OCI-LY7 (cell line): ENCODE measurements around the gene NUP50. TPM values are rescaled to one million over a fixed set of nuclear protein-coding genes. Genes with fewer than 3 reads are reported as not detected.

Source experiments
- BruUV-seq: library from RNA; stranded (reverse); fragments of 400-500 nt; replicated peaks from 2 replicates; lab custom pipeline; 2021; lab: Mats Ljungman, UMichigan
- CTCF ChIA-PET: fragments of 300-600 bp; sonication (Branson Sonifier 250); formaldehyde crosslinking; loops from one replicate; lab custom pipeline; 2022; ENCODE audit warnings: antibody characterized with exemption; ENCODE audit not compliant: unreplicated experiment; lab: Charles Lee
- POLR2A ChIA-PET: fragments of 300-600 bp; sonication (Branson Sonifier 250); formaldehyde crosslinking; loops from one replicate; lab custom pipeline; 2022; ENCODE audit warnings: antibody characterized with exemption; lab: Charles Lee
- DNase-seq: peaks from one replicate; pipeline ENCODE4 v3.0.0-alpha.2; 2015; ENCODE audit warnings: low spot score
- H2AFZ ChIP-seq: fragments of 200-600 bp; sonication (generic), shearing (Covaris generic); 2 replicates; pipeline ENCODE4 v1.6.1; 2014; ENCODE audit warnings: mild to moderate bottlenecking, antibody characterized with exemption, low read length, moderate library complexity
- H3K27ac ChIP-seq: fragments of 200-600 bp; sonication (generic); 2 replicates; pipeline ENCODE4 v1.5.1; 2014; ENCODE audit warnings: mixed run types, low read depth, mild to moderate bottlenecking, moderate library complexity, low read length, inconsistent platforms; ENCODE audit not compliant: poor library complexity, severe bottlenecking
- H3K36me3 ChIP-seq: fragments of 200-600 bp; sonication (generic); 2 replicates; pipeline ENCODE4 v1.6.1; 2014; ENCODE audit warnings: mild to moderate bottlenecking, antibody characterized with exemption, low read length, moderate library complexity, mixed read lengths; ENCODE audit not compliant: insufficient read depth
- H3K4me1 ChIP-seq: fragments of 200-600 bp; sonication (generic); 2 replicates; pipeline ENCODE4 v1.5.1; 2014; ENCODE audit warnings: mild to moderate bottlenecking, low read length; ENCODE audit not compliant: insufficient read depth, poor library complexity, severe bottlenecking
- H3K4me2 ChIP-seq: fragments of 200-600 bp; sonication (generic); 2 replicates; pipeline ENCODE4 v1.6.1; 2014; ENCODE audit warnings: mild to moderate bottlenecking, low read length
- H3K4me3 ChIP-seq: fragments of 200-600 bp; sonication (generic); 2 replicates; pipeline ENCODE4 v1.5.1; 2014; ENCODE audit warnings: mild to moderate bottlenecking, low read depth, low read length; ENCODE audit not compliant: poor library complexity, severe bottlenecking
- H3K79me2 ChIP-seq: fragments of 200-600 bp; sonication (generic); 2 replicates; pipeline ENCODE4 v1.6.1; 2016; ENCODE audit warnings: low read depth, mild to moderate bottlenecking, low read length, moderate library complexity, mixed read lengths; ENCODE audit not compliant: insufficient read depth
- H3K9me2 ChIP-seq: fragments of 200-600 bp; sonication (generic); 2 replicates; pipeline ENCODE4 v1.6.1; 2016; ENCODE audit warnings: mild to moderate bottlenecking, low read length, mixed read lengths; ENCODE audit not compliant: insufficient read depth
- H3K9me3 ChIP-seq: fragments of 200-600 bp; sonication (generic); 2 replicates; pipeline ENCODE4 v1.6.1; 2014; ENCODE audit warnings: mild to moderate bottlenecking, mixed run types, low read length, mixed read lengths
- H4K20me1 ChIP-seq: fragments of 200-600 bp; sonication (generic); 2 replicates; pipeline ENCODE4 v1.6.1; 2014; ENCODE audit warnings: mild to moderate bottlenecking, antibody characterized with exemption, low read length, moderate library complexity, mixed read lengths; ENCODE audit not compliant: insufficient read depth
- EZH2phosphoT487 ChIP-seq: fragments of 200-600 bp; sonication (generic); IDR thresholded peaks from 2 replicates; pipeline ENCODE4 v1.6.1; 2018; ENCODE audit warnings: low read depth, borderline replicate concordance, mild to moderate bottlenecking, mixed run types, antibody characterized with exemption, low read length, moderate library complexity, mixed read lengths
- intact Hi-C: fragments of 100-400 bp; cut with micrococcal nuclease; formaldehyde crosslinking; loops from one replicate; pipeline ENCODE4 v1.10.0; 2022; ENCODE audit not compliant: unreplicated experiment
- total RNA-seq, 2 experiments: library from RNA; depleted of rRNA in 1 of 2; stranded (reverse); fragments of >200 nt in 1 of 2; shearing (Covaris generic) in 1 of 2; gene quantifications; 2 replicates each; pipeline ENCODE4 v1.2.3, GENCODE V29; 2014 to 2022
- TF ChIP-seq, protein P1 (sequence below): fragments of 200-600 bp; sonication (generic); conservative IDR thresholded peaks from 2 replicates; pipeline ENCODE4 v1.5.1; 2014; ENCODE audit warnings: mild to moderate bottlenecking, antibody characterized with exemption, low read length, moderate library complexity, mixed read lengths

Gene NUP50
- total RNA-seq, 2 experiments from 2014 or later = 107 to 132 TPM

- Histone ChIP-seq H2AFZ (no peak overlapping the region), H3K4me2 (no peak overlapping the region), H3K79me2 (no peaks in the 10 kb centered on the region), H3K4me1 (no peaks in the 10 kb centered on the region), H3K27ac (no peak overlapping the region), H3K9me3 (no peaks in the 10 kb centered on the region), H3K9me2 (no peaks in the 10 kb centered on the region), H3K4me3 (no peak overlapping the region), H3K36me3 (peaks cover 79% of the 10 kb centered on the region), H4K20me1 (no peaks in the 10 kb centered on the region)
- ChIA-PET CTCF (no interaction called here), POLR2A (no interaction called here)
- TF ChIP-seq, protein P1, sequence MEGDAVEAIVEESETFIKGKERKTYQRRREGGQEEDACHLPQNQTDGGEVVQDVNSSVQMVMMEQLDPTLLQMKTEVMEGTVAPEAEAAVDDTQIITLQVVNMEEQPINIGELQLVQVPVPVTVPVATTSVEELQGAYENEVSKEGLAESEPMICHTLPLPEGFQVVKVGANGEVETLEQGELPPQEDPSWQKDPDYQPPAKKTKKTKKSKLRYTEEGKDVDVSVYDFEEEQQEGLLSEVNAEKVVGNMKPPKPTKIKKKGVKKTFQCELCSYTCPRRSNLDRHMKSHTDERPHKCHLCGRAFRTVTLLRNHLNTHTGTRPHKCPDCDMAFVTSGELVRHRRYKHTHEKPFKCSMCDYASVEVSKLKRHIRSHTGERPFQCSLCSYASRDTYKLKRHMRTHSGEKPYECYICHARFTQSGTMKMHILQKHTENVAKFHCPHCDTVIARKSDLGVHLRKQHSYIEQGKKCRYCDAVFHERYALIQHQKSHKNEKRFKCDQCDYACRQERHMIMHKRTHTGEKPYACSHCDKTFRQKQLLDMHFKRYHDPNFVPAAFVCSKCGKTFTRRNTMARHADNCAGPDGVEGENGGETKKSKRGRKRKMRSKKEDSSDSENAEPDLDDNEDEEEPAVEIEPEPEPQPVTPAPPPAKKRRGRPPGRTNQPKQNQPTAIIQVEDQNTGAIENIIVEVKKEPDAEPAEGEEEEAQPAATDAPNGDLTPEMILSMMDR = no peak
- TF ChIP-seq EZH2phosphoT487 = no peak
- BruUV-seq = no TSS peak
- DNase-seq = no peak
- intact Hi-C loops = no loop called here
These were observed 39.6 kb downstream of the NUP50 start for GRCh38 chr22:45203150-45203951.

GRCh38 chr22:45204241-45204640, 40.5 kb downstream of the NUP50 start:
- CTCF ChIA-PET = no interaction called here
- no peak overlapping the region for H3K4me3 ChIP-seq
- no peaks in the 10 kb centered on the region for H3K9me3 ChIP-seq
- peaks cover 82% of the 10 kb centered on the region for H3K36me3 ChIP-seq
- no peak overlapping the region for H3K4me2 ChIP-seq
- no peak for DNase-seq
- no peaks in the 10 kb centered on the region for H3K79me2 ChIP-seq
- H4K20me1 ChIP-seq = no peaks in the 10 kb centered on the region
- H3K9me2 ChIP-seq = no peaks in the 10 kb centered on the region
- intact Hi-C loops = no loop called here
- H3K4me1 ChIP-seq = no peaks in the 10 kb centered on the region
- POLR2A ChIA-PET = no interaction called here
- no peak overlapping the region for H3K27ac ChIP-seq
- no peak for TF ChIP-seq EZH2phosphoT487
- TF ChIP-seq, protein P1 = no peak
- no TSS peak for BruUV-seq
- no peak overlapping the region for H2AFZ ChIP-seq

- Histone ChIP-seq H4K20me1 (no peaks in the 10 kb centered on the region), H3K36me3 (peaks cover 82% of the 10 kb centered on the region), H3K4me3 (no peak overlapping the region), H3K4me2 (no peak overlapping the region), H3K79me2 (no peaks in the 10 kb centered on the region), H3K4me1 (no peaks in the 10 kb centered on the region), H2AFZ (no peak overlapping the region), H3K9me2 (no peaks in the 10 kb centered on the region), H3K9me3 (no peaks in the 10 kb centered on the region), H3K27ac (no peak overlapping the region)
- POLR2A ChIA-PET = no interaction called here
- DNase-seq = no peak
- TF ChIP-seq, protein P1 = no peak
- TF ChIP-seq EZH2phosphoT487 = no peak
- intact Hi-C loops = no loop called here
- BruUV-seq = no TSS peak
- CTCF ChIA-PET = no interaction called here
These were observed 41.1 kb downstream of the NUP50 start for GRCh38 chr22:45204819-45205218.
